Panc1 (cell line): ENCODE measurements around the gene LETM1. TPM values are rescaled to one million over a fixed set of nuclear protein-coding genes. Genes with fewer than 3 reads are reported as not detected.

ENCODE experiments used
- ATAC-seq: fragments of 200-7000 bp; cut with Tn5 transposase; 2 replicates; pipeline ENCODE4 v1.9.1; 2020; ENCODE audit warnings: mild to moderate bottlenecking, moderate library complexity
- BruUV-seq: library from RNA; stranded (reverse); fragments of 400-500 nt; replicated peaks from 2 replicates; lab custom pipeline; 2021; lab: Mats Ljungman, UMichigan
- CTCF ChIA-PET: fragments of 300-600 bp; sonication (Branson Sonifier 250); formaldehyde crosslinking; loops from one replicate; lab custom pipeline; 2022; ENCODE audit warnings: antibody characterized with exemption; lab: Charles Lee
- POLR2A ChIA-PET: fragments of 300-600 bp; sonication (Branson Sonifier 250); formaldehyde crosslinking; loops from one replicate; lab custom pipeline; 2022; ENCODE audit warnings: antibody characterized with exemption; lab: Charles Lee
- DNase-seq: peaks from one replicate; pipeline ENCODE4 v3.0.0-alpha.2; 2010; ENCODE audit warnings: low read depth, low spot score
- H3K27ac ChIP-seq: 2 replicates; pipeline ENCODE4 v1.5.1; 2011; ENCODE audit warnings: mild to moderate bottlenecking, low read length, inconsistent platforms
- H3K27me3 ChIP-seq: fragments of 200-500 bp; sonication (Bioruptor generic); 2 replicates; pipeline ENCODE4 v1.6.0; 2014; ENCODE audit warnings: low read length, inconsistent platforms; ENCODE audit not compliant: control insufficient read depth, insufficient read depth
- H3K36me3 ChIP-seq: fragments of 200-500 bp; sonication (Bioruptor generic); 2 replicates; pipeline ENCODE4 v1.5.1; 2014; ENCODE audit warnings: inconsistent platforms, mild to moderate bottlenecking, low read length, moderate library complexity; ENCODE audit not compliant: control insufficient read depth, insufficient read depth
- H3K4me1 ChIP-seq: 2 replicates; pipeline ENCODE4 v1.5.1; 2011; ENCODE audit warnings: inconsistent platforms, mild to moderate bottlenecking, low read length, moderate library complexity; ENCODE audit not compliant: control insufficient read depth, insufficient read depth
- H3K4me3 ChIP-seq, 2 experiments: 2 replicates each; pipeline ENCODE4 v1.5.1; 2011 to 2012; ENCODE audit warnings: low read depth in 2 of 2, low read length in 2 of 2, mild to moderate bottlenecking in 2 of 2, inconsistent platforms in 1 of 2, moderate library complexity in 1 of 2
- H3K9me3 ChIP-seq: fragments of 200-500 bp; sonication (Bioruptor generic); 2 replicates; pipeline ENCODE4 v1.5.1; 2014; ENCODE audit warnings: low read depth, mild to moderate bottlenecking, inconsistent platforms, low read length, moderate library complexity; ENCODE audit not compliant: control insufficient read depth, insufficient read depth
- POLR2AphosphoS5 ChIP-seq: IDR thresholded peaks from 2 replicates; pipeline ENCODE4 v1.6.1; 2012; ENCODE audit warnings: mild to moderate bottlenecking, low read depth, low read length, moderate library complexity
- SIN3A ChIP-seq: IDR thresholded peaks from 2 replicates; pipeline ENCODE4 v1.6.1; 2012; ENCODE audit warnings: low read depth, mild to moderate bottlenecking, low read length, moderate library complexity, borderline replicate concordance; ENCODE audit not compliant: insufficient read depth
- TCF7L2 ChIP-seq: IDR thresholded peaks from 2 replicates; pipeline ENCODE4 v1.6.1; 2011; ENCODE audit warnings: mild to moderate bottlenecking, low read depth, low read length, inconsistent platforms
- in situ Hi-C: cut with HindIII; loops from 2 replicates; pipeline ENCODE4 v1.10.0; 2016; ENCODE audit warnings: low sequenced_read_pairs, low pct_unique_long_range_greater_than_20kb
- intact Hi-C: fragments of 100-400 bp; cut with micrococcal nuclease; formaldehyde crosslinking; loops from one replicate; pipeline ENCODE4 v1.10.0; 2022; ENCODE audit not compliant: unreplicated experiment
- total RNA-seq: library from RNA; stranded (reverse); gene quantifications from one replicate; pipeline ENCODE4 v1.2.1, GENCODE V29; 2021; ENCODE audit not compliant: unreplicated experiment
- TF ChIP-seq, protein P1 (sequence below): fragments of 450-650 bp; IDR thresholded peaks from 2 replicates; pipeline ENCODE4 v1.5.1; 2017; ENCODE audit warnings: mild to moderate bottlenecking
- TF ChIP-seq, protein P2 (sequence below), 2 experiments: IDR thresholded peaks; 2 replicates each; pipeline ENCODE4 v1.6.1; 2011 to 2012; ENCODE audit warnings: low read depth in 2 of 2, control low read depth in 1 of 2, low read length in 1 of 2, mild to moderate bottlenecking in 1 of 2, moderate library complexity in 1 of 2; ENCODE audit not compliant: insufficient read depth in 1 of 2

The LETM1 gene
- total RNA-seq, 1 experiment from 2014 or later = 67.6 TPM

DNA sequence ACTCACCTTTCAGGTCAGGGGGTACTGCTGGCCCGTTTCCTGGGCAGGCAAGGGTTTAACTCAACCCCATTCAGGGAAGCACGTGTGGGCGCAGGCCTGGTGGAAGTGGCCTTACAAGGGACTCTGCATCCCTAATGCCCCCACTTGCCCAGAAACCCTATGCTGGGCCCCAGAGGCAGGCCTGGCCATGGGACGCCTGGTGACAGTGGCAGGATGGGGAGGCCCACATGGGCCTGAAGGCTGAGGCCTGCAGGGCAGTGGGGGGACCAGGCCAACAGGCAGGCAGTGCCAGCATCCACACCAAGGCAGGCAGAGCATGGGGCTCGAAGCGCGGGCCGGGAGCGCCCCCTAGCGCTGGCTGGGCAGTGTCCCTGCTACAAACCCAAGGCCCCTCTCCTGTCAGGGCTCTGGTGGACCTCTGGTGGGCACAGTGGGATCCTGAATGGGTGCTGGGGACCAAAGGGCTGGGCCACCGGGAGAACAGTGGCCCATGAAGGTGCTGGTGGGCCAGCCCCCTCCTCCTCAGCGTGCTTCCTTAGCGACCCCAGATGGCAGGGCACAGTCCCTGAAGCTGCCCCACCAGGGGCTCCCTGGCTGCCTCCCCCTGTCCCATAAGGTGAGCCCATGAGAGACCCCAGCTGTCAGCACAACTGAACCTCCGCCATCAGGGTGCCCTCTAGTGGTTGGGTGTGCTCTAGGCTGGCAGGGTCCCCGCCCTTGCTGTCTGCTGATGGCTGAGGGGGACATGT, 46.0 kb downstream of the LETM1 start:
- Histone ChIP-seq H3K27ac (no peak overlapping the region), H3K4me3 (no peak overlapping the region), H3K27me3 (no peaks in the 10 kb centered on the region), H3K36me3 (no peaks in the 10 kb centered on the region), H3K4me1 (no peaks in the 10 kb centered on the region), H3K9me3 (no peaks in the 10 kb centered on the region)
- peak; percentile 24 for DNase-seq
- CTCF ChIA-PET = interaction anchor here (0.6 to 1.8 kb wide), 4 partner anchors 58 to 64 kb away, joined by 4 to 7 read pairs (median 4); no protein-coding TSS in a partner anchor
- no TSS peak for BruUV-seq
- ATAC-seq = peak; percentile 91
- in situ Hi-C loops = no loop called here
- intact Hi-C loops = loop anchor here (1.0 kb wide), 1 partner anchor 62 kb away; no protein-coding TSS in a partner anchor
- TF ChIP-seq, protein P1, sequence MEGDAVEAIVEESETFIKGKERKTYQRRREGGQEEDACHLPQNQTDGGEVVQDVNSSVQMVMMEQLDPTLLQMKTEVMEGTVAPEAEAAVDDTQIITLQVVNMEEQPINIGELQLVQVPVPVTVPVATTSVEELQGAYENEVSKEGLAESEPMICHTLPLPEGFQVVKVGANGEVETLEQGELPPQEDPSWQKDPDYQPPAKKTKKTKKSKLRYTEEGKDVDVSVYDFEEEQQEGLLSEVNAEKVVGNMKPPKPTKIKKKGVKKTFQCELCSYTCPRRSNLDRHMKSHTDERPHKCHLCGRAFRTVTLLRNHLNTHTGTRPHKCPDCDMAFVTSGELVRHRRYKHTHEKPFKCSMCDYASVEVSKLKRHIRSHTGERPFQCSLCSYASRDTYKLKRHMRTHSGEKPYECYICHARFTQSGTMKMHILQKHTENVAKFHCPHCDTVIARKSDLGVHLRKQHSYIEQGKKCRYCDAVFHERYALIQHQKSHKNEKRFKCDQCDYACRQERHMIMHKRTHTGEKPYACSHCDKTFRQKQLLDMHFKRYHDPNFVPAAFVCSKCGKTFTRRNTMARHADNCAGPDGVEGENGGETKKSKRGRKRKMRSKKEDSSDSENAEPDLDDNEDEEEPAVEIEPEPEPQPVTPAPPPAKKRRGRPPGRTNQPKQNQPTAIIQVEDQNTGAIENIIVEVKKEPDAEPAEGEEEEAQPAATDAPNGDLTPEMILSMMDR = no peak
- TF ChIP-seq, protein P2, sequence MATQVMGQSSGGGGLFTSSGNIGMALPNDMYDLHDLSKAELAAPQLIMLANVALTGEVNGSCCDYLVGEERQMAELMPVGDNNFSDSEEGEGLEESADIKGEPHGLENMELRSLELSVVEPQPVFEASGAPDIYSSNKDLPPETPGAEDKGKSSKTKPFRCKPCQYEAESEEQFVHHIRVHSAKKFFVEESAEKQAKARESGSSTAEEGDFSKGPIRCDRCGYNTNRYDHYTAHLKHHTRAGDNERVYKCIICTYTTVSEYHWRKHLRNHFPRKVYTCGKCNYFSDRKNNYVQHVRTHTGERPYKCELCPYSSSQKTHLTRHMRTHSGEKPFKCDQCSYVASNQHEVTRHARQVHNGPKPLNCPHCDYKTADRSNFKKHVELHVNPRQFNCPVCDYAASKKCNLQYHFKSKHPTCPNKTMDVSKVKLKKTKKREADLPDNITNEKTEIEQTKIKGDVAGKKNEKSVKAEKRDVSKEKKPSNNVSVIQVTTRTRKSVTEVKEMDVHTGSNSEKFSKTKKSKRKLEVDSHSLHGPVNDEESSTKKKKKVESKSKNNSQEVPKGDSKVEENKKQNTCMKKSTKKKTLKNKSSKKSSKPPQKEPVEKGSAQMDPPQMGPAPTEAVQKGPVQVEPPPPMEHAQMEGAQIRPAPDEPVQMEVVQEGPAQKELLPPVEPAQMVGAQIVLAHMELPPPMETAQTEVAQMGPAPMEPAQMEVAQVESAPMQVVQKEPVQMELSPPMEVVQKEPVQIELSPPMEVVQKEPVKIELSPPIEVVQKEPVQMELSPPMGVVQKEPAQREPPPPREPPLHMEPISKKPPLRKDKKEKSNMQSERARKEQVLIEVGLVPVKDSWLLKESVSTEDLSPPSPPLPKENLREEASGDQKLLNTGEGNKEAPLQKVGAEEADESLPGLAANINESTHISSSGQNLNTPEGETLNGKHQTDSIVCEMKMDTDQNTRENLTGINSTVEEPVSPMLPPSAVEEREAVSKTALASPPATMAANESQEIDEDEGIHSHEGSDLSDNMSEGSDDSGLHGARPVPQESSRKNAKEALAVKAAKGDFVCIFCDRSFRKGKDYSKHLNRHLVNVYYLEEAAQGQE (IDR thresholded peaks at IDR 0.05; ENCODE audit: insufficient read depth in 1 of 2, low read depth in 2 of 2, low read length in 1 of 2) = peak in 1 of 2 experiments; percentile 28; a peak in 1 of 4 replicates
- POLR2A ChIA-PET = no interaction called here

DNA sequence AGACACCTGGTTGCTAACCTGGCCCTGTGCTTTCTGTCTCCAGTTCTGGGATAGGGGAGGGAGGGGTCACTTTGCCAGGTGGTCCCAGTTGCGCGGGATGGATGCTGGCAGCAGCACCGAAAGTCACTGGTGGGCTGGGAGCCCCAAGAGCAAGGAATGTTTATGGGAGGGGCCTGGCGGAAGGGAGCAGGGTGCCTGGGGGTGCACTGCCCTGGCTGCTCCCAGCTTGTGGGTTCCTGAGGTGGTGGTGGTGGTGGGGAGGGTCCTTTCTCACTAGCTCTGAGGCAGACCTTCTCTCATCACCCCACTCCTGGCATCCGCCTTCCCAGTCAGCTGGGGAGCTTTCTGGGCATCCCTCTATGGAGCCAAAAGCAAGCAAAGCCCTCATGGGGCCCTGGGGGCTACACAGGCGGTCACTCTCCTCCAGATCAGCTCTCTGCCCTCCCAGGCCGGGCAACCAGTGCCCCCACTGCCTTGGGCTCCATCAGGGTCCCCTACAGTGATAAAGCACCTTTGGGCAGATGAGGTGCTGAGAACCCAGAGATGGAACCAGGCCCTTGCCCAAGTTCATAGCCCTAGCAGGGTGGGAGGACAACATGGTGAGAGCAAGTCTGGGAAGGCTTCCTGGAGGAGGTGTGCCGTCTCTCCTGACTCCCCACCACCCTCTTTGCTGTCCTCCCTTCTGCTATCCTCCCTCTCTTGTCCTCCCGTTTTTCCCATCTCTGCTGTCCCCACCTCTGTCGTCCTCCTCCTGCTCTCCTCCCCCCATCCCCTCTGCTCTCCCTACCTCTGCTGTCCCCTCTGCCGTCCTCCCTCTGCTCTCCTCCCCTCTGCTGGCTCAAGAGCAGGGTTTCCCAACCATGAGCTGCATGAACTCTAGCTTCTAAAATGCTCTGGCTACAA, 46.9 kb downstream of the LETM1 start:
- ChIA-PET POLR2A (no interaction called here), CTCF (interaction anchor here (0.5 to 1.8 kb wide), 4 partner anchors 41 to 64 kb away, joined by 3 to 7 read pairs (median 4); no protein-coding TSS in a partner anchor)
- Histone ChIP-seq H3K27ac (no peak overlapping the region), H3K9me3 (no peaks in the 10 kb centered on the region), H3K36me3 (no peaks in the 10 kb centered on the region), H3K4me3 (no peak overlapping the region), H3K4me1 (no peaks in the 10 kb centered on the region), H3K27me3 (no peaks in the 10 kb centered on the region)
- TF ChIP-seq, protein P1 = no peak
- TF ChIP-seq TCF7L2 (no peak), SIN3A (no peak), POLR2AphosphoS5 (no peak)
- TF ChIP-seq, protein P2 (IDR thresholded peaks at IDR 0.05; ENCODE audit: insufficient read depth in 1 of 2, low read depth in 2 of 2, low read length in 1 of 2) = no peak
- no TSS peak for BruUV-seq
- in situ Hi-C loops = no loop called here
- intact Hi-C loops = no loop called here
- ATAC-seq (peak; percentile 13; the same call in 1 of the 2 replicates), DNase-seq (no peak)
